K562 (cell line): Measurements from ENCODE around the gene CFDP1. TPM values are rescaled to one million over a fixed set of nuclear protein-coding genes. Genes with fewer than 3 reads are reported as not detected.

ENCODE experiments used
- ATAC-seq: fragments of 200-7000 bp; cut with Tn5 transposase; 3 replicates; pipeline ENCODE4 v1.9.1; 2020; ENCODE audit warnings: moderate library complexity
- BruUV-seq: library from RNA; stranded (reverse); fragments of 400-500 nt; replicated peaks from 2 replicates; lab custom pipeline; 2021; lab: Mats Ljungman, UMichigan
- CTCF ChIA-PET: fragments of 300-600 bp; formaldehyde crosslinking; extraction: SDS; loops from one replicate; lab custom pipeline; 2021; ENCODE audit warnings: low intra/inter-chr PET ratio; lab: Yijun Ruan, JAX
- POLR2A ChIA-PET: fragments of 300-600, 350-650 bp; sonication (Branson Sonifier 250); formaldehyde crosslinking; extraction: SDS; loops from one replicate; lab custom pipeline; 2021; ENCODE audit warnings: antibody characterized with exemption, inconsistent platforms; lab: Yijun Ruan, JAX
- DNase-seq, 4 experiments: peaks; one replicate each; pipeline versions ENCODE4 v3.0.0 to v3.0.0-alpha.2; 2011 to 2018; ENCODE audit warnings: low spot score in 3 of 4, mixed read lengths in 3 of 4; ENCODE audit errors: extremely low read depth in 1 of 4
- FAIRE-seq: peaks from 2 replicates; lab custom pipeline; 2011; peaks lifted over from hg19 to GRCh38; lab: Jason Lieb, UNC
- H2AFZ ChIP-seq: 2 replicates; pipeline ENCODE4 v1.6.0; 2011; ENCODE audit warnings: low read depth, low read length, control low read depth, inconsistent platforms
- H3K27ac ChIP-seq: fragments of 200-600 bp; 3 replicates; pipeline ENCODE4 v1.8.0; 2011; ENCODE audit warnings: low read depth, mild to moderate bottlenecking, control low read depth, inconsistent platforms, low read length, moderate library complexity, mixed read lengths; ENCODE audit errors: extremely low read depth
- H3K27me3 ChIP-seq, 2 experiments: fragments of 300-600 bp in 1 of 2; 2 replicates in 1 of 2; 3 replicates in 1 of 2; pipeline versions ENCODE4 v1.6.0 to v1.8.0; 2011; ENCODE audit warnings: inconsistent platforms in 2 of 2, low read length in 2 of 2, mild to moderate bottlenecking in 1 of 2, mixed read lengths in 1 of 2, moderate library complexity in 1 of 2; ENCODE audit not compliant: control insufficient read depth in 2 of 2, insufficient read depth in 2 of 2
- H3K36me3 ChIP-seq: fragments of 300-600 bp; 3 replicates; pipeline ENCODE4 v1.8.0; 2011; ENCODE audit warnings: mild to moderate bottlenecking, low read length, inconsistent platforms; ENCODE audit not compliant: control insufficient read depth, insufficient read depth
- H3K4me1 ChIP-seq, 2 experiments: fragments of 200-600 bp in 1 of 2; replicated peaks in 1 of 2; 2 replicates in 1 of 2; 3 replicates in 1 of 2; pipeline versions ENCODE4 v1.5.1 to v1.8.0; 2011; ENCODE audit warnings: inconsistent platforms in 2 of 2, low read length in 2 of 2, mild to moderate bottlenecking in 1 of 2, mixed read lengths in 1 of 2, moderate library complexity in 1 of 2; ENCODE audit not compliant: control insufficient read depth in 2 of 2, insufficient read depth in 2 of 2
- H3K4me2 ChIP-seq: 2 replicates; pipeline ENCODE4 v1.6.1; 2011; ENCODE audit warnings: low read length, control low read depth, inconsistent platforms, mixed read lengths; ENCODE audit not compliant: insufficient read depth
- H3K4me3 ChIP-seq: fragments of 200-600 bp; sonication (generic), shearing (Covaris generic); 2 replicates; pipeline ENCODE4 v1.5.1; 2016; ENCODE audit warnings: control low read depth, inconsistent platforms
- H3K79me2 ChIP-seq: fragments of 200-600 bp; 3 replicates; pipeline ENCODE4 v1.8.0; 2011; ENCODE audit warnings: low read length, inconsistent platforms; ENCODE audit not compliant: control insufficient read depth, insufficient read depth
- H3K9ac ChIP-seq, 2 experiments: 2 replicates each; pipeline versions ENCODE4 v1.6.0 to v1.6.1; 2011; ENCODE audit warnings: low read depth in 2 of 2, low read length in 2 of 2, control low read depth in 1 of 2, inconsistent platforms in 1 of 2, mild to moderate bottlenecking in 1 of 2, mixed read lengths in 1 of 2; ENCODE audit not compliant: insufficient read depth in 1 of 2
- H3K9me1 ChIP-seq: one replicate; pipeline ENCODE4 v1.6.0; 2011; ENCODE audit warnings: inconsistent platforms, mild to moderate bottlenecking, low read length, moderate library complexity; ENCODE audit not compliant: control insufficient read depth, insufficient read depth
- H3K9me3 ChIP-seq: replicated peaks from 2 replicates; pipeline ENCODE4 v1.5.1; 2011; ENCODE audit warnings: low read depth, low read length, inconsistent platforms; ENCODE audit not compliant: control insufficient read depth, insufficient read depth
- H4K20me1 ChIP-seq: replicated peaks from 2 replicates; pipeline ENCODE4 v1.6.1; 2011; ENCODE audit warnings: low read length, inconsistent platforms, mixed read lengths; ENCODE audit not compliant: control insufficient read depth, insufficient read depth
- EP400 ChIP-seq: fragments of 450-650 bp; IDR thresholded peaks from 2 replicates; pipeline ENCODE4 v1.6.1; 2017; ENCODE audit warnings: antibody characterized with exemption, mild to moderate bottlenecking, moderate library complexity
- NFYB ChIP-seq: IDR thresholded peaks from 2 replicates; pipeline ENCODE4 v1.6.1; 2011; ENCODE audit warnings: mild to moderate bottlenecking, moderate library complexity; ENCODE audit not compliant: insufficient read length; ENCODE audit errors: extremely low read depth
- WGBS: fragments of 100-300 bp; shearing (Covaris generic); methylation state at CpG from one replicate; pipeline ENCODE4 v1.1.6; 2016; ENCODE audit warnings: low coverage, mixed read lengths; ENCODE audit not compliant: insufficient coverage; ENCODE audit errors: missing lambda C conversion rate; 5-methylcytosine and 5-hydroxymethylcytosine counted together
- in situ Hi-C: fragments of 300-500 bp; cut with MboI; formaldehyde crosslinking; loops from 4 replicates; pipeline ENCODE4 v1.15.0; 2018; ENCODE audit warnings: inconsistent platforms, mixed read lengths
- intact Hi-C: fragments of 100-400 bp; cut with micrococcal nuclease; formaldehyde crosslinking; loops from 2 replicates; pipeline ENCODE4 v1.14.2; 2022
- polyA plus RNA-seq, 8 experiments: library from polyadenylated mRNA; depleted of rRNA in 4 of 8; stranded (reverse) in 5 of 8; unstranded in 3 of 8; fragments of >200 nt; fragmentation: Nextera tagmentation in 2 of 8; fragmentation: Illumina TruSeq in 1 of 8; extraction: Ambion mirVana in 2 of 8; extraction: Trizol in 1 of 8; gene quantifications; 2 replicates each; pipeline versions ENCODE4 v1.2.1 to v1.2.3, GENCODE V29; 2011 to 2014; ENCODE audit warnings: inconsistent platforms in 1 of 8, missing spikeins in 1 of 8
- total RNA-seq, 7 experiments: library from RNA; depleted of rRNA in 6 of 7; stranded (reverse); fragments of >200 nt in 6 of 7; fragmentation: Illumina TruSeq in 2 of 7; extraction: Trizol in 2 of 7; gene quantifications; 2 replicates each; pipeline versions ENCODE4 v1.2.1 to v1.2.3, GENCODE V29; 2011 to 2021; ENCODE audit warnings: low replicate concordance in 1 of 7
- TF ChIP-seq, protein P1 (sequence below): fragments of 450-650 bp; IDR thresholded peaks from 2 replicates; pipeline ENCODE4 v1.6.1; 2016; ENCODE audit warnings: mild to moderate bottlenecking, moderate library complexity
- TF ChIP-seq, protein P2 (sequence below), 2 experiments: IDR thresholded peaks; 2 replicates each; pipeline ENCODE4 v1.6.1; 2011; ENCODE audit warnings: borderline replicate concordance in 1 of 2, control low read depth in 1 of 2, low read depth in 1 of 2, low read length in 1 of 2, mild to moderate bottlenecking in 1 of 2, mixed read lengths in 1 of 2, moderate library complexity in 1 of 2; ENCODE audit not compliant: insufficient read depth in 1 of 2, insufficient read length in 1 of 2, poor library complexity in 1 of 2, severe bottlenecking in 1 of 2; ENCODE audit errors: extremely low read depth in 1 of 2
- TF ChIP-seq, protein P3 (sequence below): fragments of 450-650 bp; formaldehyde crosslinking; IDR thresholded peaks from 2 replicates; pipeline ENCODE4 v1.4.0; 2020; ENCODE audit warnings: mild to moderate bottlenecking, moderate library complexity

The CFDP1 gene
- total and polyA plus RNA-seq, 9 of the 15 experiments (the other 6 are each of a cell fraction or from before 2014, with no cell fraction given) = 31.5 to 78.4 (median 61.7) TPM

DNA sequence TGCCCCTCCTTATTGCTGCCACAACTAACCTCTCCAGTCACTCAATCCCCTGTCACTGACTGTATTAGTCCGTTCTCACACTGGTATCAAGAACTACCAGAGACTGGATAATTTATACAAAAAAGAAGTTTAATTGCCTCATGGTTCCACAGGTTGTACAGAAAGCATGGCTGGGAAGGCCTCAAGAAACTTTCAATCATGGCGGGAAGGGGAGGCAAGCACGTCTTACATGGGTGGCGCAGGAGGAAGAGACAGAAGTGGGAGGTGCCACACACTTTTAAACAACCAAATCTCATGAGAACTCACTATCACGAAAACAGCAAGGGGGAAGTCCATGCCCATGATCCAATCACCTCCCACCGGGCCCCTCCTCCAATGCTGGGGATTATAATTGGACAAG lies 95.9 kb downstream of the CFDP1 start:
- H3K9me3 ChIP-seq = no peaks in the 10 kb centered on the region
- CTCF ChIA-PET = no interaction called here
- peaks cover 3% of the 10 kb centered on the region; the same call in 1 of the 3 replicates for H3K36me3 ChIP-seq
- H3K9me1 ChIP-seq = no peaks in the 10 kb centered on the region
- no peak overlapping the region for H3K27ac ChIP-seq
- FAIRE-seq = no peak
- H3K27me3 ChIP-seq = no peaks in the 10 kb centered on the region
- no peaks in the 10 kb centered on the region for H3K4me1 ChIP-seq
- no peak overlapping the region for H2AFZ ChIP-seq
- POLR2A ChIA-PET = interaction anchor here (1.5 kb wide), 1 partner anchor 21 kb away, joined by 4 read pairs; no protein-coding TSS in a partner anchor
- H3K9ac ChIP-seq = no peak overlapping the region
- no peaks in the 10 kb centered on the region for H4K20me1 ChIP-seq
- in situ Hi-C loops = no loop called here
- no peak overlapping the region for H3K4me3 ChIP-seq
- WGBS = 83% methylated on average over 6 of the region's 6 CpGs
- intact Hi-C loops = no loop called here
- ATAC-seq = no peak
- H3K79me2 ChIP-seq = no peaks in the 10 kb centered on the region
- BruUV-seq = no TSS peak
- DNase-seq = no peak
- TF ChIP-seq, protein P1, sequence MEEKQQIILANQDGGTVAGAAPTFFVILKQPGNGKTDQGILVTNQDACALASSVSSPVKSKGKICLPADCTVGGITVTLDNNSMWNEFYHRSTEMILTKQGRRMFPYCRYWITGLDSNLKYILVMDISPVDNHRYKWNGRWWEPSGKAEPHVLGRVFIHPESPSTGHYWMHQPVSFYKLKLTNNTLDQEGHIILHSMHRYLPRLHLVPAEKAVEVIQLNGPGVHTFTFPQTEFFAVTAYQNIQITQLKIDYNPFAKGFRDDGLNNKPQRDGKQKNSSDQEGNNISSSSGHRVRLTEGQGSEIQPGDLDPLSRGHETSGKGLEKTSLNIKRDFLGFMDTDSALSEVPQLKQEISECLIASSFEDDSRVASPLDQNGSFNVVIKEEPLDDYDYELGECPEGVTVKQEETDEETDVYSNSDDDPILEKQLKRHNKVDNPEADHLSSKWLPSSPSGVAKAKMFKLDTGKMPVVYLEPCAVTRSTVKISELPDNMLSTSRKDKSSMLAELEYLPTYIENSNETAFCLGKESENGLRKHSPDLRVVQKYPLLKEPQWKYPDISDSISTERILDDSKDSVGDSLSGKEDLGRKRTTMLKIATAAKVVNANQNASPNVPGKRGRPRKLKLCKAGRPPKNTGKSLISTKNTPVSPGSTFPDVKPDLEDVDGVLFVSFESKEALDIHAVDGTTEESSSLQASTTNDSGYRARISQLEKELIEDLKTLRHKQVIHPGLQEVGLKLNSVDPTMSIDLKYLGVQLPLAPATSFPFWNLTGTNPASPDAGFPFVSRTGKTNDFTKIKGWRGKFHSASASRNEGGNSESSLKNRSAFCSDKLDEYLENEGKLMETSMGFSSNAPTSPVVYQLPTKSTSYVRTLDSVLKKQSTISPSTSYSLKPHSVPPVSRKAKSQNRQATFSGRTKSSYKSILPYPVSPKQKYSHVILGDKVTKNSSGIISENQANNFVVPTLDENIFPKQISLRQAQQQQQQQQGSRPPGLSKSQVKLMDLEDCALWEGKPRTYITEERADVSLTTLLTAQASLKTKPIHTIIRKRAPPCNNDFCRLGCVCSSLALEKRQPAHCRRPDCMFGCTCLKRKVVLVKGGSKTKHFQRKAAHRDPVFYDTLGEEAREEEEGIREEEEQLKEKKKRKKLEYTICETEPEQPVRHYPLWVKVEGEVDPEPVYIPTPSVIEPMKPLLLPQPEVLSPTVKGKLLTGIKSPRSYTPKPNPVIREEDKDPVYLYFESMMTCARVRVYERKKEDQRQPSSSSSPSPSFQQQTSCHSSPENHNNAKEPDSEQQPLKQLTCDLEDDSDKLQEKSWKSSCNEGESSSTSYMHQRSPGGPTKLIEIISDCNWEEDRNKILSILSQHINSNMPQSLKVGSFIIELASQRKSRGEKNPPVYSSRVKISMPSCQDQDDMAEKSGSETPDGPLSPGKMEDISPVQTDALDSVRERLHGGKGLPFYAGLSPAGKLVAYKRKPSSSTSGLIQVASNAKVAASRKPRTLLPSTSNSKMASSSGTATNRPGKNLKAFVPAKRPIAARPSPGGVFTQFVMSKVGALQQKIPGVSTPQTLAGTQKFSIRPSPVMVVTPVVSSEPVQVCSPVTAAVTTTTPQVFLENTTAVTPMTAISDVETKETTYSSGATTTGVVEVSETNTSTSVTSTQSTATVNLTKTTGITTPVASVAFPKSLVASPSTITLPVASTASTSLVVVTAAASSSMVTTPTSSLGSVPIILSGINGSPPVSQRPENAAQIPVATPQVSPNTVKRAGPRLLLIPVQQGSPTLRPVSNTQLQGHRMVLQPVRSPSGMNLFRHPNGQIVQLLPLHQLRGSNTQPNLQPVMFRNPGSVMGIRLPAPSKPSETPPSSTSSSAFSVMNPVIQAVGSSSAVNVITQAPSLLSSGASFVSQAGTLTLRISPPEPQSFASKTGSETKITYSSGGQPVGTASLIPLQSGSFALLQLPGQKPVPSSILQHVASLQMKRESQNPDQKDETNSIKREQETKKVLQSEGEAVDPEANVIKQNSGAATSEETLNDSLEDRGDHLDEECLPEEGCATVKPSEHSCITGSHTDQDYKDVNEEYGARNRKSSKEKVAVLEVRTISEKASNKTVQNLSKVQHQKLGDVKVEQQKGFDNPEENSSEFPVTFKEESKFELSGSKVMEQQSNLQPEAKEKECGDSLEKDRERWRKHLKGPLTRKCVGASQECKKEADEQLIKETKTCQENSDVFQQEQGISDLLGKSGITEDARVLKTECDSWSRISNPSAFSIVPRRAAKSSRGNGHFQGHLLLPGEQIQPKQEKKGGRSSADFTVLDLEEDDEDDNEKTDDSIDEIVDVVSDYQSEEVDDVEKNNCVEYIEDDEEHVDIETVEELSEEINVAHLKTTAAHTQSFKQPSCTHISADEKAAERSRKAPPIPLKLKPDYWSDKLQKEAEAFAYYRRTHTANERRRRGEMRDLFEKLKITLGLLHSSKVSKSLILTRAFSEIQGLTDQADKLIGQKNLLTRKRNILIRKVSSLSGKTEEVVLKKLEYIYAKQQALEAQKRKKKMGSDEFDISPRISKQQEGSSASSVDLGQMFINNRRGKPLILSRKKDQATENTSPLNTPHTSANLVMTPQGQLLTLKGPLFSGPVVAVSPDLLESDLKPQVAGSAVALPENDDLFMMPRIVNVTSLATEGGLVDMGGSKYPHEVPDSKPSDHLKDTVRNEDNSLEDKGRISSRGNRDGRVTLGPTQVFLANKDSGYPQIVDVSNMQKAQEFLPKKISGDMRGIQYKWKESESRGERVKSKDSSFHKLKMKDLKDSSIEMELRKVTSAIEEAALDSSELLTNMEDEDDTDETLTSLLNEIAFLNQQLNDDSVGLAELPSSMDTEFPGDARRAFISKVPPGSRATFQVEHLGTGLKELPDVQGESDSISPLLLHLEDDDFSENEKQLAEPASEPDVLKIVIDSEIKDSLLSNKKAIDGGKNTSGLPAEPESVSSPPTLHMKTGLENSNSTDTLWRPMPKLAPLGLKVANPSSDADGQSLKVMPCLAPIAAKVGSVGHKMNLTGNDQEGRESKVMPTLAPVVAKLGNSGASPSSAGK = peak; percentile 15; the same call in 1 of the 2 replicates
- peak; percentile 27 for TF ChIP-seq NFYB
- no peak for TF ChIP-seq EP400
- TF ChIP-seq, protein P2, sequence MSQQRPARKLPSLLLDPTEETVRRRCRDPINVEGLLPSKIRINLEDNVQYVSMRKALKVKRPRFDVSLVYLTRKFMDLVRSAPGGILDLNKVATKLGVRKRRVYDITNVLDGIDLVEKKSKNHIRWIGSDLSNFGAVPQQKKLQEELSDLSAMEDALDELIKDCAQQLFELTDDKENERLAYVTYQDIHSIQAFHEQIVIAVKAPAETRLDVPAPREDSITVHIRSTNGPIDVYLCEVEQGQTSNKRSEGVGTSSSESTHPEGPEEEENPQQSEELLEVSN (IDR thresholded peaks at IDR 0.05; ENCODE audit: borderline replicate concordance in 1 of 2, extremely low read depth in 1 of 2, insufficient read depth in 1 of 2, insufficient read length in 1 of 2, low read depth in 1 of 2, low read length in 1 of 2, poor library complexity in 1 of 2, severe bottlenecking in 1 of 2) = peak in 1 of 2 experiments; percentile 51
- TF ChIP-seq, protein P3, sequence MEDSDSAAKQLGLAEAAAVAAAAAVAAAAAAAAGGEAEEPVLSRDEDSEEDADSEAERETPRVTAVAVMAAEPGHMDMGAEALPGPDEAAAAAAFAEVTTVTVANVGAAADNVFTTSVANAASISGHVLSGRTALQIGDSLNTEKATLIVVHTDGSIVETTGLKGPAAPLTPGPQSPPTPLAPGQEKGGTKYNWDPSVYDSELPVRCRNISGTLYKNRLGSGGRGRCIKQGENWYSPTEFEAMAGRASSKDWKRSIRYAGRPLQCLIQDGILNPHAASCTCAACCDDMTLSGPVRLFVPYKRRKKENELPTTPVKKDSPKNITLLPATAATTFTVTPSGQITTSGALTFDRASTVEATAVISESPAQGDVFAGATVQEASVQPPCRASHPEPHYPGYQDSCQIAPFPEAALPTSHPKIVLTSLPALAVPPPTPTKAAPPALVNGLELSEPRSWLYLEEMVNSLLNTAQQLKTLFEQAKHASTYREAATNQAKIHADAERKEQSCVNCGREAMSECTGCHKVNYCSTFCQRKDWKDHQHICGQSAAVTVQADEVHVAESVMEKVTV (CRISPR knock-in tag) = no peak
- H3K4me2 ChIP-seq = no peak overlapping the region
